ENCODE measurements around the gene FRMPD4. TPM values are rescaled to one million over a fixed set of nuclear protein-coding genes. Genes with fewer than 3 reads are reported as not detected.

The FRMPD4 gene
- total RNA-seq, 4 donors from 2014 or later: not detected

- Histone ChIP-seq H3K27ac (no peak overlapping the region), H3K27me3 (no peaks in the 10 kb centered on the region), H3K4me1 (no peaks in the 10 kb centered on the region), H3K4me3 (replicated peaks in 1 of 3) (no peak overlapping the region), H3K9me3 (no peaks in the 10 kb centered on the region), H3K36me3 (no peaks in the 10 kb centered on the region)
- intact Hi-C loops (cut with DNase I): no loop called here
- WGBS, 2 donors: 73 to 81% methylated on average over 1 of the region's 1 CpG
- DNase-seq: no peak
- TF ChIP-seq, protein P1, sequence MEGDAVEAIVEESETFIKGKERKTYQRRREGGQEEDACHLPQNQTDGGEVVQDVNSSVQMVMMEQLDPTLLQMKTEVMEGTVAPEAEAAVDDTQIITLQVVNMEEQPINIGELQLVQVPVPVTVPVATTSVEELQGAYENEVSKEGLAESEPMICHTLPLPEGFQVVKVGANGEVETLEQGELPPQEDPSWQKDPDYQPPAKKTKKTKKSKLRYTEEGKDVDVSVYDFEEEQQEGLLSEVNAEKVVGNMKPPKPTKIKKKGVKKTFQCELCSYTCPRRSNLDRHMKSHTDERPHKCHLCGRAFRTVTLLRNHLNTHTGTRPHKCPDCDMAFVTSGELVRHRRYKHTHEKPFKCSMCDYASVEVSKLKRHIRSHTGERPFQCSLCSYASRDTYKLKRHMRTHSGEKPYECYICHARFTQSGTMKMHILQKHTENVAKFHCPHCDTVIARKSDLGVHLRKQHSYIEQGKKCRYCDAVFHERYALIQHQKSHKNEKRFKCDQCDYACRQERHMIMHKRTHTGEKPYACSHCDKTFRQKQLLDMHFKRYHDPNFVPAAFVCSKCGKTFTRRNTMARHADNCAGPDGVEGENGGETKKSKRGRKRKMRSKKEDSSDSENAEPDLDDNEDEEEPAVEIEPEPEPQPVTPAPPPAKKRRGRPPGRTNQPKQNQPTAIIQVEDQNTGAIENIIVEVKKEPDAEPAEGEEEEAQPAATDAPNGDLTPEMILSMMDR (IDR thresholded peaks at IDR 0.05): no peak
- TF ChIP-seq POLR2A (IDR thresholded peaks at IDR 0.05): no peak
These were observed 329.0 kb downstream of the FRMPD4 start for GRCh38 chrX:12467321-12467720.

GRCh38 chrX:12469296-12469695 lies 331.0 kb downstream of the FRMPD4 start:
- intact Hi-C loops (cut with DNase I): no loop called here
- WGBS, 2 donors: 88% methylated on average over 9 of the region's 9 CpGs
- Histone ChIP-seq H3K4me1 (no peaks in the 10 kb centered on the region), H3K4me3 (replicated peaks in 1 of 3) (no peak overlapping the region), H3K9me3 (no peaks in the 10 kb centered on the region), H3K36me3 (no peaks in the 10 kb centered on the region), H3K27ac (no peak overlapping the region), H3K27me3 (no peaks in the 10 kb centered on the region)
- TF ChIP-seq, protein P1 (IDR thresholded peaks at IDR 0.05): no peak
- no peak for TF ChIP-seq POLR2A (IDR thresholded peaks at IDR 0.05)
- DNase-seq: no peak

GRCh38 chrX:12471061-12471460 lies 332.8 kb downstream of the FRMPD4 start:
- TF ChIP-seq, protein P1 (IDR thresholded peaks at IDR 0.05): no peak
- no peak for TF ChIP-seq POLR2A (IDR thresholded peaks at IDR 0.05)
- no peaks in the 10 kb centered on the region for H3K9me3 ChIP-seq
- no peaks in the 10 kb centered on the region for H3K36me3 ChIP-seq
- no peak overlapping the region for H3K4me3 ChIP-seq (replicated peaks in 1 of 3)
- H3K27me3 ChIP-seq: no peaks in the 10 kb centered on the region
- H3K27ac ChIP-seq: no peak overlapping the region
- 39 to 44% methylated on average over 2 of the region's 2 CpGs for WGBS, 2 donors
- intact Hi-C loops (cut with DNase I): no loop called here
- H3K4me1 ChIP-seq: no peaks in the 10 kb centered on the region
- DNase-seq: no peak

GRCh38 chrX:12480956-12481355 lies 342.7 kb downstream of the FRMPD4 start:
- H3K27me3 ChIP-seq: no peaks in the 10 kb centered on the region
- no peaks in the 10 kb centered on the region for H3K4me1 ChIP-seq
- H3K9me3 ChIP-seq: no peaks in the 10 kb centered on the region
- H3K27ac ChIP-seq: no peak overlapping the region
- TF ChIP-seq, protein P1 (IDR thresholded peaks at IDR 0.05): no peak
- no peak for TF ChIP-seq POLR2A (IDR thresholded peaks at IDR 0.05)
- no peak for DNase-seq
- intact Hi-C loops (cut with DNase I): no loop called here
- WGBS, 2 donors: 79 to 84% methylated on average over 3 of the region's 3 CpGs
- no peaks in the 10 kb centered on the region for H3K36me3 ChIP-seq
- H3K4me3 ChIP-seq (replicated peaks in 1 of 3): no peak overlapping the region

GRCh38 chrX:12488220-12488619 lies 349.9 kb downstream of the FRMPD4 start:
- Histone ChIP-seq H3K9me3 (no peaks in the 10 kb centered on the region), H3K4me3 (replicated peaks in 1 of 3) (no peak overlapping the region), H3K27ac (no peak overlapping the region), H3K27me3 (no peaks in the 10 kb centered on the region), H3K36me3 (no peaks in the 10 kb centered on the region), H3K4me1 (no peaks in the 10 kb centered on the region)
- no peak for TF ChIP-seq POLR2A (IDR thresholded peaks at IDR 0.05)
- TF ChIP-seq, protein P1 (IDR thresholded peaks at IDR 0.05): no peak
- intact Hi-C loops (cut with DNase I): no loop called here
- DNase-seq: no peak
